Tibial nerve (tissue), 4 donors: ENCODE data around the gene ZNF827. TPM values are rescaled to one million over a fixed set of nuclear protein-coding genes. Genes with fewer than 3 reads are reported as not detected.

ENCODE experiments used
- DNase-seq, 2 donors: peaks; one replicate each; pipeline ENCODE4 v3.0.0-alpha.2; 2019; ENCODE audit warnings: low spot score in 2 of 2
- H3K27ac ChIP-seq, 4 donors: fragments of 200-600 bp; sonication (generic) in 3 of 4; one replicate each; pipeline ENCODE4 v1.5.1; 2017 to 2019; ENCODE audit warnings: mild to moderate bottlenecking in 1 of 4
- H3K27me3 ChIP-seq, 2 donors: fragments of 200-600 bp; sonication (generic) in 1 of 2; one replicate each; pipeline versions ENCODE4 v1.5.1 to v1.6.0; 2017 to 2019
- H3K36me3 ChIP-seq, 3 donors: fragments of 200-600 bp; sonication (generic); one replicate each; pipeline ENCODE4 v1.5.1; 2018 to 2019
- H3K4me1 ChIP-seq, 4 donors: fragments of 200-600 bp; sonication (generic) in 3 of 4; one replicate each; pipeline ENCODE4 v1.5.1; 2017 to 2019
- H3K4me3 ChIP-seq, 4 donors: fragments of 200-600 bp; sonication (generic) in 3 of 4; one replicate each; pipeline ENCODE4 v1.5.1; 2017 to 2019; ENCODE audit warnings: mild to moderate bottlenecking in 1 of 4, moderate library complexity in 1 of 4
- H3K9me3 ChIP-seq, 4 donors: fragments of 200-600 bp; sonication (generic) in 3 of 4; one replicate each; pipeline ENCODE4 v1.5.1; 2017 to 2019
- EP300 ChIP-seq, 2 donors: sonication (generic); formaldehyde crosslinking; IDR thresholded peaks; one replicate each; pipeline ENCODE4 v1.6.1; 2017; ENCODE audit warnings: antibody characterized with exemption in 2 of 2, mild to moderate bottlenecking in 1 of 2
- POLR2A ChIP-seq, 2 donors: fragments of 450-650 bp; IDR thresholded peaks; one replicate each; pipeline ENCODE4 v1.6.1; 2017; ENCODE audit warnings: antibody characterized with exemption in 2 of 2, mild to moderate bottlenecking in 2 of 2, moderate library complexity in 2 of 2
- WGBS, 2 donors: methylation state at CpG; one replicate each; pipeline ENCODE4 v1.1.5; 2018; 5-methylcytosine and 5-hydroxymethylcytosine counted together
- small RNA-seq: library from RNA; depleted of rRNA; stranded (forward); fragments of <200 nt; gene quantifications from one replicate; pipeline ENCODE3, GENCODE V24; 2016
- total RNA-seq, 4 donors: library from RNA; depleted of rRNA; stranded (reverse); fragments of >200 nt; gene quantifications; one replicate each; pipeline ENCODE4 v1.1.0, GENCODE V29; 2016
- TF ChIP-seq, protein P1 (sequence below), 5 experiments: fragments of 200-600 bp in 3 of 5; fragments of 450-650 bp in 2 of 5; sonication (generic) in 3 of 5; IDR thresholded peaks; one replicate each; pipeline ENCODE4 v1.5.1; 2016 to 2019; ENCODE audit warnings: antibody characterized with exemption in 5 of 5, mild to moderate bottlenecking in 3 of 5, moderate library complexity in 2 of 5

Gene ZNF827
- total RNA-seq, 4 donors from 2014 or later, result 3.7 to 10.0 (median 6.4) TPM

GRCh38 chr4:145709336-145709735 is 229.3 kb downstream of the ZNF827 start:
- TF ChIP-seq, protein P1, sequence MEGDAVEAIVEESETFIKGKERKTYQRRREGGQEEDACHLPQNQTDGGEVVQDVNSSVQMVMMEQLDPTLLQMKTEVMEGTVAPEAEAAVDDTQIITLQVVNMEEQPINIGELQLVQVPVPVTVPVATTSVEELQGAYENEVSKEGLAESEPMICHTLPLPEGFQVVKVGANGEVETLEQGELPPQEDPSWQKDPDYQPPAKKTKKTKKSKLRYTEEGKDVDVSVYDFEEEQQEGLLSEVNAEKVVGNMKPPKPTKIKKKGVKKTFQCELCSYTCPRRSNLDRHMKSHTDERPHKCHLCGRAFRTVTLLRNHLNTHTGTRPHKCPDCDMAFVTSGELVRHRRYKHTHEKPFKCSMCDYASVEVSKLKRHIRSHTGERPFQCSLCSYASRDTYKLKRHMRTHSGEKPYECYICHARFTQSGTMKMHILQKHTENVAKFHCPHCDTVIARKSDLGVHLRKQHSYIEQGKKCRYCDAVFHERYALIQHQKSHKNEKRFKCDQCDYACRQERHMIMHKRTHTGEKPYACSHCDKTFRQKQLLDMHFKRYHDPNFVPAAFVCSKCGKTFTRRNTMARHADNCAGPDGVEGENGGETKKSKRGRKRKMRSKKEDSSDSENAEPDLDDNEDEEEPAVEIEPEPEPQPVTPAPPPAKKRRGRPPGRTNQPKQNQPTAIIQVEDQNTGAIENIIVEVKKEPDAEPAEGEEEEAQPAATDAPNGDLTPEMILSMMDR (IDR thresholded peaks at IDR 0.05), result no peak
- TF ChIP-seq EP300 (IDR thresholded peaks at IDR 0.05), result no peak
- no peak for TF ChIP-seq POLR2A (IDR thresholded peaks at IDR 0.05)
- peaks cover 0 to 21% (median 0%) of the 10 kb centered on the region in 4 donors for H3K9me3 ChIP-seq
- no peak overlapping the region for H3K4me3 ChIP-seq
- no peak overlapping the region for H3K27ac ChIP-seq
- no peaks in the 10 kb centered on the region for H3K4me1 ChIP-seq
- H3K27me3 ChIP-seq, result no peaks in the 10 kb centered on the region
- WGBS, 2 donors, result 86 to 95% methylated on average over 1 of the region's 1 CpG
- no peaks in the 10 kb centered on the region for H3K36me3 ChIP-seq
- no peak for DNase-seq

Small RNA genes lying within 50 kb of the gene (small RNA-seq; reads per million reads assigned to genes)
- gene RF00019, result not detected

Other genes with a start within 250 kb of the ZNF827 start
- gene LSM6, start 236.9 kb upstream of the ZNF827 start, total RNA-seq, result 10 to 100 TPM; 25.8 to 35.0 (median 29.1) TPM